GM12801 (cell line): ENCODE data around the gene FREM2.

Source experiments
- CTCF ChIP-seq: IDR thresholded peaks from one replicate; pipeline ENCODE4 v1.5.1; 2011; ENCODE audit warnings: control low read depth; ENCODE audit not compliant: insufficient read length; ENCODE audit errors: extremely low read depth

Gene FREM2

DNA sequence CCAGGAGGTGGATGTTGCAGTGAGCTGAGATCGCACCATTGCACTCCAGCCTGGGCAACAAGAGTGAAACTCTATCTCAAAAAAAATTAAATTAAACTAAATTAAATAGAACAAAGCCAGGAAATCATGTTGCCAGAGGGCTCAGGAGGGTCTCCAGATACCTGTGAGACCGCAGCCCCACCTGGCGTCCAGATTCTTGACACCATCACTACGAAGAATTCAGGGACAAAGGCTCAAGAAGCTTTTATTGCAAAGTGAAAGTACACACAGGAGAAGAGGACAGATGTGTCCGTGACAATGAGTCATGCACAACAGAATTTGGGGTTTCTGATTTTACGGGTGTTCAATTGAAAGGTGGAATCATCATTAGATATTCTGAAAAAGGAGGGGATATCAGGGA is 227.2 kb downstream of the FREM2 start:
- no peak for TF ChIP-seq CTCF

DNA sequence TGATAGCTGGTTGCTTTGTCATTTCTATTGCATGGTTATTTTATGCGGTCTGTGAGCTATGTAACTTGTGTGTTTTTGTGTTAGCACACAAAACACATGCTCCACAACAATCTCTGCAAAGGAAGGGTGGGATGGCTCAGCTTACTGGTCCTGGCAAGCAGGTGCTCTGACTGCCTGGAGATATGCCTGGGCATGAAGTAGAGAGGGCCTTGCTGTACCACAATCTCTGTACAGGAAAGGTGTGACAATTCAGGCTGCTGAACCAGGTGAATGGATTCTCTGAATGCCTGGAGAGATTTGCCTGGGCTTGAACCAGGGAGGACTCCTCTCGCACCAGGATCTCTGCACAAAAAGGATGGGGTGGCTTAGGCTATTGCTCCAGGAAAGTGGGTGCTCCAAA is 234.2 kb downstream of the FREM2 start:
- TF ChIP-seq CTCF, result no peak

GRCh38 chr13:38922170-38922569 is 235.3 kb downstream of the FREM2 start:
- no peak for TF ChIP-seq CTCF

- no peak for TF ChIP-seq CTCF
Measured at GRCh38 chr13:38933786-38934185, 246.9 kb downstream of the FREM2 start.
